NCI-H187 treated with DMSO at 0.1 percent for 48 hours (cell line): Measurements from ENCODE around the gene DDX5.
"Not testable (repeated sequence)": the region's sequence is repeated elsewhere in the genome, so short reads cannot be mapped to it uniquely, and the experiment has no call there.

Experiments
- DNase-seq: peaks from one replicate; lab custom pipeline; 2025; lab: John Stamatoyannopoulos, UW

The DDX5 gene

DNA sequence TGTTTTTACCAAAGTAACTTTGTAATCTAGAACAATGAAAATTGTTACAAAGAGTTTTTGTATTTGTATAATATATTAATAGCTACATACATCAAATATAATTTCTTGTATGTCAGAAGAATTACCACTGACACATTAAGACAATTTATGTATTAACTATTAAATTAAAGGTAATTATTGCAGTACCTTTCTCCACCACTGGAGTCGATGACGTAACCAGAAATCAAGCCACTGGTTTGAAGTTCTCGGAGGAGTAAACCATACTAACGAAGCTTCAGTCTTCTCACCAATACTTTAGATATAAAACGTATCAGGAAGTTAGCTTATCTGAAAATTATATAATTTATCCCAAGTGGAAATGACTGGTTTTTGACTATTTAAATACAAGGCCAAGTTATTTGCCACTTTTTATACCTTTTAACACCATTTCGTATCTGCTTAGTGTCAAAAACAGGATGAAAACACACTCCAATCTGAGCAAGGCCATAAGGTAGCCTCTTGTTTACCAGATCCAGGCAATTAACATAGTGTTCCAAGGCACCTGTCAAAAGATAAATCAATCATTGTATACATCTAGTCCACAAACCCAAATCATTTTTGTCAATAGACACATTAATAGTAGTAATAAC, 13.5 kb downstream of the DDX5 start:
- DNase-seq, result no peak

- no peak for DNase-seq
Measured at GRCh38 chr17:64491994-64492393, 14.1 kb downstream of the DDX5 start.

DNA sequence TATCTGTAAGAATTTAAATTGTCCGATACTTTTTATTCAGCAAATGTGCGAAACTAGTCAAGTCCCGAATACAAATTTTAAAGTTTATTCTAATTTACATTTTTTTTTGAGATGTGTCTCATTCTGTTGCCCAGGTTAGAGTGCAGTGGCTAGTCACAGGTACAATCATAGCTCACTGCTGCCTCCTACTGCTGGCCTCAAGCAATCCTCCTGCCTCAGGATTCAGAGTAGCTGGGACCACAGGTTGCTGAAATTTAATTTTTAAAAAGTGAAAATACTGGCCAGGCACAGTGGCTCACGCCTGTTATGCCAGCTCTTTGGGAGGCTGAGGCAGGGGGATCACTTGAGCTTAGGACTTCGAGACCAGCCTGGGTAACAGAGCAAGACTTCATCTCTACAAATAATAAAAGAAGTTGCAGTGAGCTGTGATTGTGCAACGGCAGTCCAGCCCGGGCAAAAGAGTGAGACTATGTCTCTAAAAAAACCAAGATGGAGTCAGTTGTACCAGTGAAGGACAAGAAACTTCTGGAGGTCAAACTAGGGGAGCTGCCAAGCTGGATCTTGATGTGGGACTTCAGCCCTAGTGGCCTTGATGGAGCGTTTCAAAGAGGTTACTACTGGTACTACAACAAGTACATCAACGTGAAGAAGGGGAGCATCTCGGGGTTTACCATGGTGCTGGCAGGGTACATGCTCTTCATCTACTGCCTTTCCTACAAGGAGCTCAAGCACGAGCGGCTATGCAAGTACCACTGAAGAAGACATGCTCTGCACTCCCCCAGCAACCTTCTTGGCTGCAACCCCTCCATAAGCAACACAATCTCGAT, 14.8 kb downstream of the DDX5 start:
- DNase-seq, result no peak

DNA sequence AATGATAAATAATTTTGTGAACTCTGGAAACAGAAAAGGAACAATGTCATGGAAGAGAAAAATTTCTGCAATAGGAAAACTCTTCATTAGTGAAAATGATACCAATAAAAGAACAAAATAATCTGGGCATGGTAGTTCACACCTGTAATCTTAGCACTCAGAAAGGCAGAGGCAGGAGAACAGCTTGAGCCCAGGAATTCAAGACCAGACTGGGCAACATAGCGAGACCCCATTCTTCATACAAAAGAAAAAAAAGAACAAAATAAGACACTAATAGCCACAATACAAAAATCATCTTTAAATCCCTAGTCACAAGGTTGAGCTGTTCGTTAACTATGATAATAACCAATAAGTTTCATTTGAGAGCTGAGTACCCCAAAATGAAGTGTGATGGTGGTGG, 17.8 kb downstream of the DDX5 start:
- DNase-seq, result no peak

DNA sequence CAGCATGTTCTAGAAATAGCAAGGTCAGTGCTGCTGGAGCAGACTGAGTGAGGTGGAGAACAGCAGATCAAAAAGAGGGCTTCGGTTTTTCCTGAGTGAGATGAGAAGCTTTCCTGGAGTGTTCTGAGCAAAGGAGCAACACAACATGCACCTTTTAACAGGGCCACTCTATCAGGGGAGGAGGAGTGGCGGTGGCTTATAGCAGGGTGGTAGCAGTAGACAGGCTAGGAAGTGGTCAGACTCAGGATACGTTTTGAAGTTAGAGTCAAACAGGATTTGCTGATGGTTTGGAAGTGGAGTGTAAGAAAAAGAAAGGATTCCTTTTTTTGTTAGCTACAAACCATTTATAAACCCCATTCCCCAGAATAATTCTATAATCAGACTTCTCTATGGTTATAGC, 21.7 kb downstream of the DDX5 start:
- no peak for DNase-seq

GRCh38 chr17:64480951-64481350, 25.1 kb downstream of the DDX5 start:
- DNase-seq, result no peak

DNA sequence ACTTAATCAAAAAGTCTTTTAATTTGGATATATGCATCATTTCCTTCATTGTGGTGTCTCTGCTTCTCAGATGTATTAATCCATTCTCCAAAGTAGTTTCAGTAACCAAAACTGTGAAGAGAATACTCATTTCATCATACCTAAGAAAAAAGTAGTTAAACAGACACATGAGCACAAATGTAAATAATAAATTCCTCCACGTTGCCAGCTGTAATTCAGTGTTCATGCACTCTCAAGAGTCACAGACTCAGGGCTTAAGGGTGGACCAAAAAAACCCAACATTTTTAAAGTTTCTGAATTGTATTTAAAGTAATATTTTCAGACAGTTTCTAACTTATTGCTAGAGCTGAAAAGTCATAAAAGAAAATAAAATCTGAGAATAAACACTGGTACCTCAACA, 28.2 kb downstream of the DDX5 start:
- no peak for DNase-seq

- no peak for DNase-seq
Measured at GRCh38 chr17:64472564-64472963, 33.5 kb downstream of the DDX5 start.

- no peak for DNase-seq
Measured at GRCh38 chr17:64471440-64471839, 34.6 kb downstream of the DDX5 start.

- DNase-seq, result no peak
Measured at GRCh38 chr17:64470625-64471024, 35.5 kb downstream of the DDX5 start.

GRCh38 chr17:64466834-64467233, 39.3 kb downstream of the DDX5 start:
- not testable (repeated sequence) for DNase-seq

- no peak for DNase-seq
Measured at GRCh38 chr17:64466019-64466735, 39.9 kb downstream of the DDX5 start.

DNA sequence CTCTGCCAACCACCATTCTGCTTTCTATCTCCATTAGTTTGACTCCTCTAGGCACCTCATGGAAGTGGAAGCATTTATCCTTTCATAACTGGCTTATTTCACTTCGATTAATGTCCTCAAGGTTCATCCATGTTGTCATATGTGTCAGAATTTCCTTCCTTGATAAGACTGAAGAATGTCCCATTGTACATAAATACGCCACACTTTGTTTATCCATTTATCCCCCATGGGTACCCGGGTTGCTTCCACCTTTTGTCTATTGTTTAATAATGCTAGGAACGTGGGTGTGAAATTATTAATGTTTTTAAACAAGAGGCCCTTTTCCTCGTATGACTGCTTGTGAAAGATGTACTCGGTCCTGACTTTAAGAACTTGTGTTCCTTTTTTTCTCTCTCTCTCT, 44.3 kb downstream of the DDX5 start:
- no peak for DNase-seq

- no peak for DNase-seq
Measured at GRCh38 chr17:64460955-64461354, 45.1 kb downstream of the DDX5 start.

- DNase-seq, result not testable (repeated sequence)
Measured at GRCh38 chr17:64459818-64460217, 46.3 kb downstream of the DDX5 start.

GRCh38 chr17:64459284-64459747, 46.8 kb downstream of the DDX5 start:
- DNase-seq, result no peak

DNA sequence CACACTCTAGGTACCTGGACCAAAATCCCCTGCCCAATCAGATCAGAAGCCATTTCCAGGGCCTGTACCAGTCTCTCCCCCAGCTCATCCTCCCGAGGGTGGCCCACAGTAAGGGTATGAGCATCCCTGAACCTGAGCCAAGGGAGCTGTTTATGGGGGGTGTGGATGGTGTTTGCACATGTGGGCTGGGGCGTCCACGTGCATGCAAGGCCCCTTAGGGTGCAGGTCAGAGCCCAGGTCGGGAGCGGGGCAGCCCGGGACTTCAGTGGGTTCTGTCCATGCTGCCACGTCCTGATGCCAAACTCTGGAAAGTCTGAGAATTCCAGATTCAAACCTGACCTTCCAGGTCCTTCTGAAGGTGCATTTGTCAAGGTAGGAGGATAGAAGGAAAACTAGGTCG, 47.3 kb downstream of the DDX5 start:
- no peak for DNase-seq

GRCh38 chr17:64457156-64457555, 48.9 kb downstream of the DDX5 start:
- DNase-seq, result no peak

GRCh38 chr17:64455993-64456885, 49.9 kb downstream of the DDX5 start:
- DNase-seq, result no peak

- DNase-seq, result no peak
Measured at GRCh38 chr17:64449545-64449944, 56.5 kb downstream of the DDX5 start.

DNA sequence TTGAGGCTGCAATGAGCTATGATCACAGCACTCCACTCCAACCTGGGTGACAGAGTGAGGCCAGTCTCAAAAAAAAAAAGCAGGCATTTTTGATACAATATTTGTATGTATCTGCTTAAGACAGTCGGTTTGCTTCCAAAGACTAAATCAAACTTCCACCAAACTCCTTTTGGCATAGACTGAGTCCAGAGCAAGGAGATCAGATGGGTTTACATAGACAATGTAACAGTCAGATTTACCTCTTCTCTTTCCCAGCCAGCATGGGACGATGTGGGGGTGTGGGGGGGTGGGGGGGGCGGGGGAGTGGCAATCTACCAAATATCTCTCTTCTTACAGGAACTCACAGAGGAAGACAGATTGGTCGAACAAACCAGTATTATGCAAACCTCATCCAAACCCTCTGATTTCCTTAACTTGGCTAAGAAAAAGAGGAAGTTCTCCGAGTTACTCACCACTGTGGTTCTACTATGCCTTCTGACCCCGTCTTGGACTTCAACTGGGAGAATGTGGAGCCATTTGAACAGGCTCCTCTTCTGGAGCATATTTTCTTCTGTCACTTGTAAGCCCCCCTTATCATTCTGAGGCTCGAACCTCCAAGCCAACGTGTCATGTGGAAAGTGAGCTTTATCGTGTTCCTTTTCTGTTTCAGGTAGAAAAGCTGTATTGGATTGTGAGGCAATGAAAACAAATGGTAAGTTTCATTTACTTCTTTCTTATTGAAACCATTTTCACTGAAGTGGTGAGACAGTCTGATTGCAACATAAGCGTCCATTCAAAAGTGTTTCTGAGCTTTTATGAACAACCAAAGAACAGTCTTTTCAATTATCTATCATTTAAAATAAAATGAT, 57.2 kb downstream of the DDX5 start, which contains the start of gene MILR1:
Gene MILR1, plus strand, starts transcription at position 451 of the 848 bp plus-strand sequence. Its CDS starts 54 bp downstream, at position 505.
- no peak for DNase-seq
